ENCODE data around the gene KCTD18.

Gene KCTD18

GRCh38 chr2:200509612-200510433, at the start of gene KCTD18:
KCTD18 (minus strand) TSS chr2:200510068; CDS start chr2:200507016, 3,052 bp downstream.
- DNase-seq: peak; percentile 94

GRCh38 chr2:200540793-200541192, 30.9 kb upstream of the KCTD18 start:
- DNase-seq: no peak

- DNase-seq: no peak
Measured at GRCh38 chr2:200538139-200538538, 28.3 kb upstream of the KCTD18 start.

GRCh38 chr2:200534572-200534971, 24.7 kb upstream of the KCTD18 start:
- DNase-seq: no peak

- no peak for DNase-seq
Measured at GRCh38 chr2:200533754-200534153, 23.9 kb upstream of the KCTD18 start.

- no peak for DNase-seq
Measured at GRCh38 chr2:200528228-200528627, 18.4 kb upstream of the KCTD18 start.

GRCh38 chr2:200525882-200526651, 16.2 kb upstream of the KCTD18 start, which contains the start of gene SGO2:
SGO2 (plus strand) TSS chr2:200526207; CDS start chr2:200532976, 6,769 bp downstream.
- peak; percentile 96 for DNase-seq

- DNase-seq: no peak
Measured at GRCh38 chr2:200525551-200525881, 15.6 kb upstream of the KCTD18 start.

- DNase-seq: no peak
Measured at GRCh38 chr2:200525066-200525465, 15.2 kb upstream of the KCTD18 start.

GRCh38 chr2:200523604-200524003, 13.7 kb upstream of the KCTD18 start:
- no peak for DNase-seq

- no peak for DNase-seq
Measured at GRCh38 chr2:200523158-200523557, 13.3 kb upstream of the KCTD18 start.

- no peak for DNase-seq
Measured at GRCh38 chr2:200515155-200515554, 5.3 kb upstream of the KCTD18 start.

- no peak for DNase-seq
Measured at GRCh38 chr2:200509235-200509611, 645 bp downstream of the KCTD18 start.

GRCh38 chr2:200507179-200507578, 2.7 kb downstream of the KCTD18 start:
- no peak for DNase-seq

GRCh38 chr2:200506679-200507078, 3.2 kb downstream of the KCTD18 start:
- no peak for DNase-seq

- no peak for DNase-seq
Measured at GRCh38 chr2:200502196-200502595, 7.7 kb downstream of the KCTD18 start.

GRCh38 chr2:200498402-200499162, 11.3 kb downstream of the KCTD18 start:
- no peak for DNase-seq

GRCh38 chr2:200496696-200497095, 13.2 kb downstream of the KCTD18 start:
- no peak for DNase-seq

- no peak for DNase-seq
Measured at GRCh38 chr2:200494048-200494447, 15.8 kb downstream of the KCTD18 start.

- DNase-seq: no peak
Measured at GRCh38 chr2:200492656-200493055, 17.2 kb downstream of the KCTD18 start.

GRCh38 chr2:200490001-200490400, 19.9 kb downstream of the KCTD18 start:
- DNase-seq: no peak

- no peak for DNase-seq
Measured at GRCh38 chr2:200488169-200488568, 21.7 kb downstream of the KCTD18 start.

GRCh38 chr2:200486529-200486928, 23.3 kb downstream of the KCTD18 start:
- DNase-seq: no peak
